IPS-18c (cell line): ENCODE measurements around the gene DHX57.

Experiments used
- H3K4me3 ChIP-seq: 2 replicates; pipeline ENCODE4 v1.7.0; 2013; ENCODE audit warnings: low read depth, mild to moderate bottlenecking, low read length, moderate library complexity; ENCODE audit not compliant: insufficient read depth
- H3K9me3 ChIP-seq: one replicate; pipeline ENCODE4 v1.6.1; 2013; ENCODE audit warnings: mild to moderate bottlenecking, low read length, moderate library complexity; ENCODE audit not compliant: control insufficient read depth, insufficient read depth

Gene DHX57

DNA sequence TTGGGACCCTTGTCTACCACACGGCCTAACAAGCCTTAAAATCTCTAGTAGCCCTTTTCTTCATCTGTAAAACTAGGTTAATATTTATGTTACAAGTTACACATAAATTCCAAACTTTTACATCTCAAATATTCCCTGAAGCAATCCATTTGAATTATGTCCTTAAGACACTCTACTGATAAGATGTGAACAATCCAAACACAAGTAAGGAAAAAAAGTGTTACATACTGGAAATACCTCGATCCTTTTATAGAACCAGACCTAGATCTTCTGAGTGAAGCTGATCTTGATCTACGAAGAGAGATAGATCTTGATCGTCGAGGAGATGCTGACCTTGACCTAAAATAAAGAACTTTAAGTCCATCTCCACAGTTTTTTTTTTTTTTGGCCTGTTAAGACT is 127.9 kb downstream of the DHX57 start:
- Histone ChIP-seq H3K9me3 (no peaks in the 10 kb centered on the region), H3K4me3 (no peak overlapping the region)
